ENCODE results near the gene IL9R. TPM values are rescaled to one million over a fixed set of nuclear protein-coding genes. Genes with fewer than 3 reads are reported as not detected.
"Not testable (repeated sequence)": the region's sequence is repeated elsewhere in the genome, so short reads cannot be mapped to it uniquely, and the experiment has no call there.

Gene IL9R
- polyA plus RNA-seq, 2 donors: 0.26 to 0.37 TPM

DNA sequence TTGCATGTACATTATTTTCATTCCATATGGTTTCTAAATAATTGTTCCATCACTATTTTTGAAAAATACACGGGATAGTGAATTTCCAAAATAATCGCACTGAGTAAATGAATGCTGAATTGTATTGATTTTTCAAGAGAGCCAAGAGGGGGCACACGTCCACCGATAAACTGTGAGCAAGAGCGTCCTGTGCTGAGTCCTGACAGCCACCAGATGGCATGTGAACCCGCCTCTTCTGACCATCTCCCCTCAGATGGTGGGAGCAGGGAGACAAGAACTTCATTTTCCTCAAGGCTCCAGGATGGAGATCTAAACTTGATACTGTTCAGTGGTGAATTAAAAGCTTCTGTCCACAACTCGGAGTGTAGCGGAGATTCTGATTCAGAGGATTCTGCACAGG lies 30.6 kb upstream of the IL9R start:
- 38 to 50% methylated on average over 8 of the region's 8 CpGs for WGBS, 2 donors
- Histone ChIP-seq H3K9me3 (ENCODE audit: control insufficient read depth in 2 of 2, insufficient read depth in 1 of 2, low read depth in 1 of 2, low read length in 1 of 2) (peaks cover 3% of the 10 kb centered on the region in 2 donors), H3K36me3 (ENCODE audit: control insufficient read depth in 2 of 2, insufficient read depth in 2 of 2, low read length in 1 of 2) (no peaks in the 10 kb centered on the region), H3K27me3 (ENCODE audit: control insufficient read depth in 1 of 2, insufficient read depth in 2 of 2, low read length in 2 of 2) (peaks cover 0 to 3% of the 10 kb centered on the region in 2 donors), H3K27ac (ENCODE audit: low read depth in 2 of 2, low read length in 1 of 2) (no peak overlapping the region), H3K4me1 (ENCODE audit: control insufficient read depth in 2 of 2, insufficient read depth in 2 of 2, low read length in 1 of 2) (no peaks in the 10 kb centered on the region), H3K4me3 (ENCODE audit: low read depth in 1 of 2, low read length in 2 of 2) (no peak overlapping the region)

DNA sequence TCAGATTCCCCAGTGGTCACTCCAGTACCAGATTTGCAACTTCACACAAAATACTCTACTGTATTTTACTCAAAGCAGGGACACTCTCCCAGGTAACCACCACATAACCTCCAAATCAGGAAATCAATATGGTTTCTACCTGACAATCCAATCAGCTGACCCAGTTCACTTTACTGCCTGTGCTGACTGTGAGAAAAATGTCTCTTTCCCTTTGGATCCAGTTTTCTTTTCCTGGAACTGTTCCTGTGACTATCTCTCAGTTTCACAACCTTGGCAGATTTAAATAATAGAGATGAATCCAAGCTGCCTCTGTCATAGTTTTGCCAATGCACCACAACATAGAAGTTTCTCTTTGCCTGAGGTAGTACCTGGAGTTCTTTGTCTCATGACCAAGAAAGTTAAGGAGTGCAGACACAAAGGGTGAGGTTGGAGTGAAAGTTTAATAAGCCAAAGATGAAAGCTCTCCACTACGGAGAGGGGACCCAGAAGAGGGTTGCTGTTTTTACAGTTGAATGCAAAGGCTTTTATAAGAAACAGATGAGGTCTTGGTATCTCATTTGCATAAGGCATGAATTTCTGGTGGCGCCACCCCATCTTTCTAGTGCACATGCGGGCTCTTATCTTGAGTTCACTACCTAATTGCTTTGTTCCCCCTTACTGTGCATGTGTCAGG lies 29.7 kb upstream of the IL9R start:
- peaks cover 0 to 3% of the 10 kb centered on the region in 2 donors for H3K27me3 ChIP-seq (ENCODE audit: control insufficient read depth in 1 of 2, insufficient read depth in 2 of 2, low read length in 2 of 2)
- H3K9me3 ChIP-seq (ENCODE audit: control insufficient read depth in 2 of 2, insufficient read depth in 1 of 2, low read depth in 1 of 2, low read length in 1 of 2): peaks cover 3 to 5% of the 10 kb centered on the region in 2 donors
- H3K4me3 ChIP-seq (ENCODE audit: low read depth in 1 of 2, low read length in 2 of 2): no peak overlapping the region
- no peaks in the 10 kb centered on the region for H3K4me1 ChIP-seq (ENCODE audit: control insufficient read depth in 2 of 2, insufficient read depth in 2 of 2, low read length in 1 of 2)
- no peak overlapping the region for H3K27ac ChIP-seq (ENCODE audit: low read depth in 2 of 2, low read length in 1 of 2)
- WGBS, 2 donors: 60 to 71% methylated on average over 3 of the region's 3 CpGs
- no peaks in the 10 kb centered on the region for H3K36me3 ChIP-seq (ENCODE audit: control insufficient read depth in 2 of 2, insufficient read depth in 2 of 2, low read length in 1 of 2)

DNA sequence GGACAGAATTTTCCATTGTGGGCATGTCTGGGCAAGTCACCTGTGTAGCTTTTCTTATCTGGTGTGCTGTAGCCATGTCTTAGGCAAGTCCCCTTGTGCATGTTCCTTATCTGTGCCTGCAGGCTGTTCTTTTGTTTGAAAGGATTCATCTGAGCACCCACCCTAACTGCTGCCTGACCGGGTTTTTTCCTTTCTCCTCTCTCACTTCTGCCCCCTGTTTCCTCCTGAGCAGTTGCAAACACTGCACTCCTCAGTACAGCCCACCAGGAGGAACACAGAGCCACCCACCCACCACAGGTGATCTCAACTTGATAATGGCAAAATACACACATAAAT lies 29.2 kb upstream of the IL9R start:
- Histone ChIP-seq H3K36me3 (ENCODE audit: control insufficient read depth in 2 of 2, insufficient read depth in 2 of 2, low read length in 1 of 2) (no peaks in the 10 kb centered on the region), H3K4me3 (ENCODE audit: low read depth in 1 of 2, low read length in 2 of 2) (no peak overlapping the region), H3K9me3 (ENCODE audit: control insufficient read depth in 2 of 2, insufficient read depth in 1 of 2, low read depth in 1 of 2, low read length in 1 of 2) (peaks cover 2 to 5% of the 10 kb centered on the region in 2 donors), H3K4me1 (ENCODE audit: control insufficient read depth in 2 of 2, insufficient read depth in 2 of 2, low read length in 1 of 2) (no peaks in the 10 kb centered on the region), H3K27me3 (ENCODE audit: control insufficient read depth in 1 of 2, insufficient read depth in 2 of 2, low read length in 2 of 2) (no peaks in the 10 kb centered on the region), H3K27ac (ENCODE audit: low read depth in 2 of 2, low read length in 1 of 2) (no peak overlapping the region)
- WGBS, 2 donors: 36 to 38% methylated on average over 1 of the region's 1 CpG

DNA sequence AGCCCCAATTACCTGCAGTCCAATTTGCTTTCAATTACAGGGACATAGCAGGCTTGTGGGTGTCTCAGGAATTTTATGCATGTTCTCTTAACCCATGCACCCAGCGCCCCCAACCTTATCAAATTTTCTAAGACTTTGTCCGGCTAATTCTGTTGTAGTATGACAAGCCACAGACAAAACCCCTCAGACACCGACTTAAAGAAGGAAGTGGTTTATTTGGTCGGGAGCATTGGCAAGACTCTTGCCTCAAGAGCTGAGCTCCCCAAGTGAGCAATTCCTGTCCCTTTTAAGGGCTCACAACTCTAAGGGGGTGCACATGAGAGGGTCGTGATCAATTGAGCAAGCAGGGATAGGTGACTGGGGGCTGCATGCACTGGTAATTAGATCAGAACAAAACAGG lies 28.7 kb upstream of the IL9R start:
- WGBS, 2 donors: 36 to 44% methylated on average over 5 of the region's 5 CpGs

DNA sequence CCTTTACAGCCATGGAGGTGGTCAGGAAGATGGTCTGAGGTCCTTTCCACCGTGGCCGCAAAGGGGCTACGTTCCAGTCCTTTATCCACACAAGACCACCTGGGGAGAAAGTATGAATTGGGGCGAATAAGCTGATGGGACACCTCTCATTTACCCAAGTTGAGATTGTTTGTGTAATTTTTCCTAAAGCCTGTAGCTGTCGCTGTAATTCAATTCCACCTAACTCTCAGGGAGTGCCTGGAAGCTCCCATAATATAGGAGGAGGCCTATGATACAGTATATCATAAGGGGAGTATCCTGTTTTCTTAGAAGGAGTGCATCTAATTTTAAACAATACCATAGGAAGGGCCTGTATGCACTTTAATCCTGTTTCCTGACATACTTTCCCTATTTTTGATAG lies 25.8 kb upstream of the IL9R start:
- not testable (repeated sequence) for H3K36me3 ChIP-seq (ENCODE audit: control insufficient read depth in 2 of 2, insufficient read depth in 2 of 2, low read length in 1 of 2); H3K4me1 ChIP-seq (ENCODE audit: control insufficient read depth in 2 of 2, insufficient read depth in 2 of 2, low read length in 1 of 2); H3K27me3 ChIP-seq (ENCODE audit: control insufficient read depth in 1 of 2, insufficient read depth in 2 of 2, low read length in 2 of 2); H3K27ac ChIP-seq (ENCODE audit: low read depth in 2 of 2, low read length in 1 of 2); H3K9me3 ChIP-seq (ENCODE audit: control insufficient read depth in 2 of 2, insufficient read depth in 1 of 2, low read depth in 1 of 2, low read length in 1 of 2); H3K4me3 ChIP-seq (ENCODE audit: low read depth in 1 of 2, low read length in 2 of 2)
- WGBS, 2 donors: 63 to 69% methylated on average over 5 of the region's 5 CpGs

More for the DNA sequence above, 28.7 kb upstream of the IL9R start:
- no peaks in the 10 kb centered on the region for H3K27me3 ChIP-seq (ENCODE audit: control insufficient read depth in 1 of 2, insufficient read depth in 2 of 2, low read length in 2 of 2)
- H3K4me1 ChIP-seq (ENCODE audit: control insufficient read depth in 2 of 2, insufficient read depth in 2 of 2, low read length in 1 of 2): no peaks in the 10 kb centered on the region
- H3K4me3 ChIP-seq (ENCODE audit: low read depth in 1 of 2, low read length in 2 of 2): no peak overlapping the region
- H3K36me3 ChIP-seq (ENCODE audit: control insufficient read depth in 2 of 2, insufficient read depth in 2 of 2, low read length in 1 of 2): no peaks in the 10 kb centered on the region
- no peak overlapping the region for H3K27ac ChIP-seq (ENCODE audit: low read depth in 2 of 2, low read length in 1 of 2)
- peaks cover 0 to 5% of the 10 kb centered on the region in 2 donors for H3K9me3 ChIP-seq (ENCODE audit: control insufficient read depth in 2 of 2, insufficient read depth in 1 of 2, low read depth in 1 of 2, low read length in 1 of 2)

DNA sequence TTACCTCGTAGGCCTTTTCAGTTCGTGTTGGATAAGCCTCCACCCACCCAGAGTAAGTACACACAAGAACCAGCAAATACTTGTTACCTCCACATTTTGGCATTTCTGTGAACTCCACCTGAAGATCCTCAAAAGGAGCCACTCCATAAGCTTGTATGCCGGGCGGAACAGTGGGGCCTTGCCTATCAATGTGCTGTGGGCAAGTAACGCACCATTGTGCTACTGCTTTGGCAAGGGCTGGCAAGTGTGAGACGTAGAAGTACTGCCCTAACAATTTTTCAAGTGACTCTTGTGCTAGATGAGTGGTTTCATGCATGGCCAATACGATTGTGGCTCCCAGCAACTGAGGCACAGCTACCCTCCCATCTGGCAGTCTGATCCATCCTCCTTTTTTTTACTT lies 25.3 kb upstream of the IL9R start:
- not testable (repeated sequence) for H3K36me3 ChIP-seq (ENCODE audit: control insufficient read depth in 2 of 2, insufficient read depth in 2 of 2, low read length in 1 of 2); H3K4me3 ChIP-seq (ENCODE audit: low read depth in 1 of 2, low read length in 2 of 2); H3K4me1 ChIP-seq (ENCODE audit: control insufficient read depth in 2 of 2, insufficient read depth in 2 of 2, low read length in 1 of 2); H3K9me3 ChIP-seq (ENCODE audit: control insufficient read depth in 2 of 2, insufficient read depth in 1 of 2, low read depth in 1 of 2, low read length in 1 of 2); H3K27me3 ChIP-seq (ENCODE audit: control insufficient read depth in 1 of 2, insufficient read depth in 2 of 2, low read length in 2 of 2); H3K27ac ChIP-seq (ENCODE audit: low read depth in 2 of 2, low read length in 1 of 2)
- 73 to 75% methylated on average over 7 of the region's 7 CpGs for WGBS, 2 donors

DNA sequence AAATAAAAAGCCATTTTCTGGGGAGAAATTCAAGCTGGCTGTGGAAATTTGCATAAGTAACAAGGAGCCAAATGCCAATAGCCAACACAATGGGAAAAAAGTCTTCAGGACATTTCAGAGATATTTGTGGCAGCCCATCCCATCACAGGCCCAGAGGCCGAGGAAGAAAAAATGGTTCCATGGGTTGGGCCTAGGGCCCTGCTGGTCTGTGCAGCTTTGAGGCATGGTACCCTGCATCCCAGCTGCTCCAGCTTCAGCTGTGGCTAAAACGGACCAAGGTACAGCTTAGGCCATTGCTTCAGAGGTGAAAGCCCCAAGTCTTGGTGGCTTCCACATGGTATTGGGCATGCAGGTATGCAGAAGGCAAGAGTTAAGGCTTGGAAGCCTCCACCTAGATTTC lies 14.2 kb upstream of the IL9R start:
- no peaks in the 10 kb centered on the region for H3K4me1 ChIP-seq (ENCODE audit: control insufficient read depth in 2 of 2, insufficient read depth in 2 of 2, low read length in 1 of 2)
- peaks cover 3 to 7% of the 10 kb centered on the region in 2 donors for H3K9me3 ChIP-seq (ENCODE audit: control insufficient read depth in 2 of 2, insufficient read depth in 1 of 2, low read depth in 1 of 2, low read length in 1 of 2)
- no peak overlapping the region for H3K27ac ChIP-seq (ENCODE audit: low read depth in 2 of 2, low read length in 1 of 2)
- WGBS, 2 donors: 76 to 82% methylated on average over 2 of the region's 2 CpGs
- no peaks in the 10 kb centered on the region for H3K36me3 ChIP-seq (ENCODE audit: control insufficient read depth in 2 of 2, insufficient read depth in 2 of 2, low read length in 1 of 2)
- H3K27me3 ChIP-seq (ENCODE audit: control insufficient read depth in 1 of 2, insufficient read depth in 2 of 2, low read length in 2 of 2): peaks cover 0 to 2% of the 10 kb centered on the region in 2 donors
- H3K4me3 ChIP-seq (ENCODE audit: low read depth in 1 of 2, low read length in 2 of 2): no peak overlapping the region

DNA sequence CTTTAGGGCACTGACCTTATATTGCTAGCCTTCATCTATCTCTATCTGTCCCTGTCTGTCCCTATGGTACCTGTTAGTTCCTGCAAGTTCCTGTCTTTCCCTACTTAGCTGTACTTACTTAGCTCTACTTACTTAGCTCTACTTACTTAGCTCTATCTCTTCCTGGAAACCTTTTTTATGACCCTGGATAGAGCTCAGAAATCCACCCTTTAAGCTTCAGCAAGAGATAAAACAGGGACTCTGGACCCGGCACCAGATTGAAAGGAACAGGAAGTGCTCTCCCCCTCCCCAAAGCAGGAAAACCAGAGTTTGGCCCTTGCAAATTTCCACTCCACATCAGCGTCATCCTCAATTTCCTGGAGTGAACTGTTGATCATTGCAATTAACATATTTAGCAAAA lies 12.3 kb upstream of the IL9R start:
- H3K9me3 ChIP-seq (ENCODE audit: control insufficient read depth in 2 of 2, insufficient read depth in 1 of 2, low read depth in 1 of 2, low read length in 1 of 2): peaks cover 3 to 7% of the 10 kb centered on the region in 2 donors
- no peak overlapping the region for H3K27ac ChIP-seq (ENCODE audit: low read depth in 2 of 2, low read length in 1 of 2)
- no peak overlapping the region for H3K4me3 ChIP-seq (ENCODE audit: low read depth in 1 of 2, low read length in 2 of 2)
- no peaks in the 10 kb centered on the region for H3K36me3 ChIP-seq (ENCODE audit: control insufficient read depth in 2 of 2, insufficient read depth in 2 of 2, low read length in 1 of 2)
- no peaks in the 10 kb centered on the region for H3K4me1 ChIP-seq (ENCODE audit: control insufficient read depth in 2 of 2, insufficient read depth in 2 of 2, low read length in 1 of 2)
- WGBS, 2 donors: 60 to 69% methylated on average over 2 of the region's 2 CpGs
- H3K27me3 ChIP-seq (ENCODE audit: control insufficient read depth in 1 of 2, insufficient read depth in 2 of 2, low read length in 2 of 2): peaks cover 0 to 2% of the 10 kb centered on the region in 2 donors

DNA sequence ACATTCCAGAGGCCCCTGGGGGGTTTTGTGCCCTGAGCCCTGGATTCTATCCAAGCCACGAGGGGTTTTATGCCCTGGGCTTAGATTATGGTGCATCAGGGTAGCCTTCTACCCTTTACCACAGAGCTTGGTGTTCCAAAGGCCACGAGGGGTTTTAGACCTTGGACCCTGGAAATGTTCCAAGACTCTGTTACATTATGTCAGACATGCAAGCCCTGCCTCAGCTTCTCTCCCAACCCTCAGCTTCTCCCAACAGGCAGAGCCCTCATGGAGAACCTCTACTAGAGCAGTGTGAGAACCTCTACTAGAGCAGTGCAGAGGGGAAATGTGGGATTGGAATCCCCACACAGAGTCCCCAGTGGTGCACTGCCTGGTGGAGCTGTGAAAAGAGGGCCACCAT lies 10.5 kb upstream of the IL9R start:
- not testable (repeated sequence) for H3K4me3 ChIP-seq (ENCODE audit: low read depth in 1 of 2, low read length in 2 of 2); H3K9me3 ChIP-seq (ENCODE audit: control insufficient read depth in 2 of 2, insufficient read depth in 1 of 2, low read depth in 1 of 2, low read length in 1 of 2); H3K36me3 ChIP-seq (ENCODE audit: control insufficient read depth in 2 of 2, insufficient read depth in 2 of 2, low read length in 1 of 2); H3K27me3 ChIP-seq (ENCODE audit: control insufficient read depth in 1 of 2, insufficient read depth in 2 of 2, low read length in 2 of 2); H3K4me1 ChIP-seq (ENCODE audit: control insufficient read depth in 2 of 2, insufficient read depth in 2 of 2, low read length in 1 of 2); H3K27ac ChIP-seq (ENCODE audit: low read depth in 2 of 2, low read length in 1 of 2)
- WGBS, 2 donors: 18 to 20% methylated on average over 2 of the region's 2 CpGs

DNA sequence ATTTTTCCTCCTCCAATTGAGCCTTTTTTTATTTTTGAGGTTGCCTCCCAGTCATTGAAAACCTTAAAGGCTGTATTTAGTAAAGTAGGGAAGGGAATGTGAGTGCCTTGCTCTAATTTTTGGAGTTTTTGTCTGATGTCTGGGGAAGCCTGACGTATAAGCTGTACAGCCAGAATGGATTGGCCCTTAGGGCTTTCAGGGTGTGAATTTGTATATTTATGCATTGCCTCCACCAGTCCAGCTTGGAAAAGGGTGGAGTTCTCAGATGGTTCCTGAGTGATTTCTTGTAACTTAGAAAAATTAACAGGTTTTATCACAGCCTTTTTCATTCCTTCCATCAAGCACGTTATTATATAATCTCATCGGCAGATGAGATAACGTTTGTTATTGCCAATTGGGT lies 8.6 kb upstream of the IL9R start:
- no peaks in the 10 kb centered on the region for H3K36me3 ChIP-seq (ENCODE audit: control insufficient read depth in 2 of 2, insufficient read depth in 2 of 2, low read length in 1 of 2)
- no peaks in the 10 kb centered on the region for H3K27me3 ChIP-seq (ENCODE audit: control insufficient read depth in 1 of 2, insufficient read depth in 2 of 2, low read length in 2 of 2)
- H3K4me3 ChIP-seq (ENCODE audit: low read depth in 1 of 2, low read length in 2 of 2): no peak overlapping the region
- H3K4me1 ChIP-seq (ENCODE audit: control insufficient read depth in 2 of 2, insufficient read depth in 2 of 2, low read length in 1 of 2): no peaks in the 10 kb centered on the region
- H3K27ac ChIP-seq (ENCODE audit: low read depth in 2 of 2, low read length in 1 of 2): no peak overlapping the region
- peaks cover 0 to 3% of the 10 kb centered on the region in 2 donors for H3K9me3 ChIP-seq (ENCODE audit: control insufficient read depth in 2 of 2, insufficient read depth in 1 of 2, low read depth in 1 of 2, low read length in 1 of 2)
- WGBS, 2 donors: 68 to 73% methylated on average over 4 of the region's 4 CpGs
